K562 (cell line): ENCODE measurements around the gene CATSPER1. TPM values are rescaled to one million over a fixed set of nuclear protein-coding genes. Genes with fewer than 3 reads are reported as not detected.

Experiments used
- ATAC-seq: fragments of 200-7000 bp; cut with Tn5 transposase; 3 replicates; pipeline ENCODE4 v1.9.1; 2020; ENCODE audit warnings: moderate library complexity
- BruUV-seq: library from RNA; stranded (reverse); fragments of 400-500 nt; replicated peaks from 2 replicates; lab custom pipeline; 2021; lab: Mats Ljungman, UMichigan
- CTCF ChIA-PET: fragments of 300-600 bp; formaldehyde crosslinking; extraction: SDS; loops from one replicate; lab custom pipeline; 2021; ENCODE audit warnings: low intra/inter-chr PET ratio; lab: Yijun Ruan, JAX
- POLR2A ChIA-PET: fragments of 300-600, 350-650 bp; sonication (Branson Sonifier 250); formaldehyde crosslinking; extraction: SDS; loops from one replicate; lab custom pipeline; 2021; ENCODE audit warnings: antibody characterized with exemption, inconsistent platforms; lab: Yijun Ruan, JAX
- DNase-seq, 4 experiments: peaks; one replicate each; pipeline versions ENCODE4 v3.0.0 to v3.0.0-alpha.2; 2011 to 2018; ENCODE audit warnings: low spot score in 3 of 4, mixed read lengths in 3 of 4; ENCODE audit errors: extremely low read depth in 1 of 4
- FAIRE-seq: peaks from 2 replicates; lab custom pipeline; 2011; peaks lifted over from hg19 to GRCh38; lab: Jason Lieb, UNC
- H2AFZ ChIP-seq: 2 replicates; pipeline ENCODE4 v1.6.0; 2011; ENCODE audit warnings: low read depth, low read length, control low read depth, inconsistent platforms
- H3K27ac ChIP-seq: fragments of 200-600 bp; 3 replicates; pipeline ENCODE4 v1.8.0; 2011; ENCODE audit warnings: low read depth, mild to moderate bottlenecking, control low read depth, inconsistent platforms, low read length, moderate library complexity, mixed read lengths; ENCODE audit errors: extremely low read depth
- H3K27me3 ChIP-seq, 2 experiments: fragments of 300-600 bp in 1 of 2; 2 replicates in 1 of 2; 3 replicates in 1 of 2; pipeline versions ENCODE4 v1.6.0 to v1.8.0; 2011; ENCODE audit warnings: inconsistent platforms in 2 of 2, low read length in 2 of 2, mild to moderate bottlenecking in 1 of 2, mixed read lengths in 1 of 2, moderate library complexity in 1 of 2; ENCODE audit not compliant: control insufficient read depth in 2 of 2, insufficient read depth in 2 of 2
- H3K36me3 ChIP-seq: fragments of 300-600 bp; 3 replicates; pipeline ENCODE4 v1.8.0; 2011; ENCODE audit warnings: mild to moderate bottlenecking, low read length, inconsistent platforms; ENCODE audit not compliant: control insufficient read depth, insufficient read depth
- H3K4me1 ChIP-seq, 2 experiments: fragments of 200-600 bp in 1 of 2; replicated peaks in 1 of 2; 2 replicates in 1 of 2; 3 replicates in 1 of 2; pipeline versions ENCODE4 v1.5.1 to v1.8.0; 2011; ENCODE audit warnings: inconsistent platforms in 2 of 2, low read length in 2 of 2, mild to moderate bottlenecking in 1 of 2, mixed read lengths in 1 of 2, moderate library complexity in 1 of 2; ENCODE audit not compliant: control insufficient read depth in 2 of 2, insufficient read depth in 2 of 2
- H3K4me2 ChIP-seq: 2 replicates; pipeline ENCODE4 v1.6.1; 2011; ENCODE audit warnings: low read length, control low read depth, inconsistent platforms, mixed read lengths; ENCODE audit not compliant: insufficient read depth
- H3K4me3 ChIP-seq: fragments of 200-600 bp; sonication (generic), shearing (Covaris generic); 2 replicates; pipeline ENCODE4 v1.5.1; 2016; ENCODE audit warnings: control low read depth, inconsistent platforms
- H3K79me2 ChIP-seq: fragments of 200-600 bp; 3 replicates; pipeline ENCODE4 v1.8.0; 2011; ENCODE audit warnings: low read length, inconsistent platforms; ENCODE audit not compliant: control insufficient read depth, insufficient read depth
- H3K9ac ChIP-seq, 2 experiments: 2 replicates each; pipeline versions ENCODE4 v1.6.0 to v1.6.1; 2011; ENCODE audit warnings: low read depth in 2 of 2, low read length in 2 of 2, control low read depth in 1 of 2, inconsistent platforms in 1 of 2, mild to moderate bottlenecking in 1 of 2, mixed read lengths in 1 of 2; ENCODE audit not compliant: insufficient read depth in 1 of 2
- H3K9me1 ChIP-seq: one replicate; pipeline ENCODE4 v1.6.0; 2011; ENCODE audit warnings: inconsistent platforms, mild to moderate bottlenecking, low read length, moderate library complexity; ENCODE audit not compliant: control insufficient read depth, insufficient read depth
- H3K9me3 ChIP-seq: replicated peaks from 2 replicates; pipeline ENCODE4 v1.5.1; 2011; ENCODE audit warnings: low read depth, low read length, inconsistent platforms; ENCODE audit not compliant: control insufficient read depth, insufficient read depth
- H4K20me1 ChIP-seq: replicated peaks from 2 replicates; pipeline ENCODE4 v1.6.1; 2011; ENCODE audit warnings: low read length, inconsistent platforms, mixed read lengths; ENCODE audit not compliant: control insufficient read depth, insufficient read depth
- ESRRA ChIP-seq: fragments of 450-650 bp; IDR thresholded peaks from 2 replicates; pipeline ENCODE4 v1.6.1; 2014; ENCODE audit warnings: low read depth, mild to moderate bottlenecking, moderate library complexity, borderline replicate concordance
- HDGF ChIP-seq: fragments of 450-650 bp; IDR thresholded peaks from 2 replicates; pipeline ENCODE4 v1.6.1; 2016
- NFE2 ChIP-seq: IDR thresholded peaks from 2 replicates; pipeline ENCODE4 v1.6.1; 2014; ENCODE audit warnings: antibody characterized with exemption, low read depth
- RCOR1 ChIP-seq, 2 experiments: IDR thresholded peaks; 2 replicates each; pipeline ENCODE4 v1.6.1; 2012; ENCODE audit warnings: low read depth in 2 of 2, low read length in 2 of 2, borderline replicate concordance in 1 of 2, improper control_type of control experiment in 1 of 2
- STAT6 ChIP-seq: sonication (generic); formaldehyde crosslinking; IDR thresholded peaks from 2 replicates; pipeline ENCODE4 v1.8.1; 2023; ENCODE audit warnings: mild to moderate bottlenecking, missing genetic modification reagents
- TCF3 ChIP-seq: sonication (generic); formaldehyde crosslinking; IDR thresholded peaks from 2 replicates; pipeline ENCODE4 v1.4.0; 2020; ENCODE audit warnings: mild to moderate bottlenecking, missing genetic modification reagents
- TFAP4 ChIP-seq: sonication (generic); formaldehyde crosslinking; IDR thresholded peaks from 2 replicates; pipeline ENCODE4 v1.8.0; 2022; ENCODE audit warnings: missing genetic modification reagents, mild to moderate bottlenecking, moderate library complexity, borderline replicate concordance
- VEZF1 ChIP-seq: fragments of 200-800 bp; sonication (Bioruptor generic); IDR thresholded peaks from 2 replicates; pipeline ENCODE4 v1.6.1; 2017; ENCODE audit warnings: missing genetic modification characterization, missing compliant biosample characterization
- ZNF263 ChIP-seq: sonication (generic); formaldehyde crosslinking; IDR thresholded peaks from 2 replicates; pipeline ENCODE4 v1.8.0; 2022; ENCODE audit warnings: mild to moderate bottlenecking, missing genetic modification reagents, borderline replicate concordance
- ZNF740 ChIP-seq, 3 experiments: fragments of 200-800 bp in 1 of 3; sonication (Bioruptor generic) in 1 of 3; sonication (generic) in 1 of 3; formaldehyde crosslinking in 1 of 3; IDR thresholded peaks; 2 replicates each; pipeline versions ENCODE4 v1.6.1 to v1.8.0; 2016 to 2022; ENCODE audit warnings: mild to moderate bottlenecking in 2 of 3, missing compliant biosample characterization in 2 of 3, missing genetic modification characterization in 2 of 3, missing genetic modification reagents in 1 of 3
- ZNF764 ChIP-seq: fragments of 250-450 bp; sonication (Bioruptor Pico); IDR thresholded peaks from 2 replicates; pipeline ENCODE4 v1.4.0; 2020; ENCODE audit warnings: low read depth, mild to moderate bottlenecking, moderate library complexity
- WGBS: fragments of 100-300 bp; shearing (Covaris generic); methylation state at CpG from one replicate; pipeline ENCODE4 v1.1.6; 2016; ENCODE audit warnings: low coverage, mixed read lengths; ENCODE audit not compliant: insufficient coverage; ENCODE audit errors: missing lambda C conversion rate; 5-methylcytosine and 5-hydroxymethylcytosine counted together
- in situ Hi-C: fragments of 300-500 bp; cut with MboI; formaldehyde crosslinking; loops from 4 replicates; pipeline ENCODE4 v1.15.0; 2018; ENCODE audit warnings: inconsistent platforms, mixed read lengths
- intact Hi-C: fragments of 100-400 bp; cut with micrococcal nuclease; formaldehyde crosslinking; loops from 2 replicates; pipeline ENCODE4 v1.14.2; 2022
- polyA plus RNA-seq, 8 experiments: library from polyadenylated mRNA; depleted of rRNA in 4 of 8; stranded (reverse) in 5 of 8; unstranded in 3 of 8; fragments of >200 nt; fragmentation: Nextera tagmentation in 2 of 8; fragmentation: Illumina TruSeq in 1 of 8; extraction: Ambion mirVana in 2 of 8; extraction: Trizol in 1 of 8; gene quantifications; 2 replicates each; pipeline versions ENCODE4 v1.2.1 to v1.2.3, GENCODE V29; 2011 to 2014; ENCODE audit warnings: inconsistent platforms in 1 of 8, missing spikeins in 1 of 8
- total RNA-seq, 7 experiments: library from RNA; depleted of rRNA in 6 of 7; stranded (reverse); fragments of >200 nt in 6 of 7; fragmentation: Illumina TruSeq in 2 of 7; extraction: Trizol in 2 of 7; gene quantifications; 2 replicates each; pipeline versions ENCODE4 v1.2.1 to v1.2.3, GENCODE V29; 2011 to 2021; ENCODE audit warnings: low replicate concordance in 1 of 7

CATSPER1 gene
- total and polyA plus RNA-seq, 9 of the 15 experiments (the other 6 are each of a cell fraction or from before 2014, with no cell fraction given) = 0.21 to 3.3 (median 0.76) TPM

GRCh38 chr11:66012946-66013761 is 13.1 kb downstream of the CATSPER1 start (continued):
- TF ChIP-seq ESRRA = 0 out of 2 replicates have a peak, but pooled peaks have one; percentile 9
- peak; percentile 44; the same call in 1 of the 2 replicates for TF ChIP-seq VEZF1 (CRISPR knock-in tag)
- TF ChIP-seq RCOR1 (IDR thresholded peaks at IDR 0.05; ENCODE audit: borderline replicate concordance in 1 of 2, low read depth in 2 of 2, low read length in 2 of 2) = peak in 1 of 2 experiments; percentile 13; a peak in 1 of 4 replicates
- TF ChIP-seq NFE2 = 0 out of 2 replicates have a peak, but pooled peaks have one; percentile 19
- peak; percentile 26; the same call in 1 of the 2 replicates for TF ChIP-seq TCF3 (CRISPR knock-in tag)
- no peak for TF ChIP-seq HDGF
- TF ChIP-seq ZNF764 (CRISPR knock-in tag) = no peak

- Histone ChIP-seq H3K4me2 (peak overlapping the region; percentile 49), H3K9me3 (no peaks in the 10 kb centered on the region), H3K79me2 (no peaks in the 10 kb centered on the region), H3K9me1 (no peaks in the 10 kb centered on the region), H3K27me3 (no peaks in the 10 kb centered on the region), H2AFZ (no peak overlapping the region; the same call in 1 of the 2 replicates), H3K4me3 (no peak overlapping the region), H3K9ac (peak overlapping the region in 1 of 2 experiments; percentile 62; a peak in 1 of 4 replicates), H3K4me1 (peaks cover 26 to 59% of the 10 kb centered on the region in 2 experiments), H3K36me3 (no peaks in the 10 kb centered on the region), H4K20me1 (no peaks in the 10 kb centered on the region), H3K27ac (no peak overlapping the region)
- in situ Hi-C loops (no loop called here), intact Hi-C loops (no loop called here)
- FAIRE-seq = no peak
- ChIA-PET POLR2A (interaction anchor here (0.6 to 2.2 kb wide), 6 partner anchors 8 to 407 kb away, joined by 3 to 9 read pairs (median 4); partner anchors contain the start of genes BANF1, CCDC85B and FOSL1), CTCF (no interaction called here)
- no TSS peak for BruUV-seq
- no peak for ATAC-seq
- no peak for DNase-seq
- 44% methylated on average over 8 of the region's 12 CpGs for WGBS
- 0 out of 2 replicates have a peak, but pooled peaks have one; percentile 32 for TF ChIP-seq TFAP4 (CRISPR knock-in tag)
- no peak for TF ChIP-seq ZNF263 (CRISPR knock-in tag)
- no peak for TF ChIP-seq STAT6 (CRISPR knock-in tag)
- TF ChIP-seq ZNF740 (CRISPR knock-in tag; IDR thresholded peaks at IDR 0.05) = peak; percentile 10; the same call in 1 of the 2 replicates
- TF ChIP-seq ZNF740 (tag; IDR thresholded peaks at IDR 0.05) = peak in 1 of 2 experiments; percentile 61; a peak in 2 of 4 replicates
Measured at GRCh38 chr11:66012371-66012945, 13.8 kb downstream of the CATSPER1 start.
